ENCODE results near the gene CFAP53. TPM values are rescaled to one million over a fixed set of nuclear protein-coding genes. Genes with fewer than 3 reads are reported as not detected.

The CFAP53 gene
- total and polyA plus RNA-seq, 2 of the 4 experiments (the other 2 are of a cell fraction): under 0.01 to 0.12 TPM

DNA sequence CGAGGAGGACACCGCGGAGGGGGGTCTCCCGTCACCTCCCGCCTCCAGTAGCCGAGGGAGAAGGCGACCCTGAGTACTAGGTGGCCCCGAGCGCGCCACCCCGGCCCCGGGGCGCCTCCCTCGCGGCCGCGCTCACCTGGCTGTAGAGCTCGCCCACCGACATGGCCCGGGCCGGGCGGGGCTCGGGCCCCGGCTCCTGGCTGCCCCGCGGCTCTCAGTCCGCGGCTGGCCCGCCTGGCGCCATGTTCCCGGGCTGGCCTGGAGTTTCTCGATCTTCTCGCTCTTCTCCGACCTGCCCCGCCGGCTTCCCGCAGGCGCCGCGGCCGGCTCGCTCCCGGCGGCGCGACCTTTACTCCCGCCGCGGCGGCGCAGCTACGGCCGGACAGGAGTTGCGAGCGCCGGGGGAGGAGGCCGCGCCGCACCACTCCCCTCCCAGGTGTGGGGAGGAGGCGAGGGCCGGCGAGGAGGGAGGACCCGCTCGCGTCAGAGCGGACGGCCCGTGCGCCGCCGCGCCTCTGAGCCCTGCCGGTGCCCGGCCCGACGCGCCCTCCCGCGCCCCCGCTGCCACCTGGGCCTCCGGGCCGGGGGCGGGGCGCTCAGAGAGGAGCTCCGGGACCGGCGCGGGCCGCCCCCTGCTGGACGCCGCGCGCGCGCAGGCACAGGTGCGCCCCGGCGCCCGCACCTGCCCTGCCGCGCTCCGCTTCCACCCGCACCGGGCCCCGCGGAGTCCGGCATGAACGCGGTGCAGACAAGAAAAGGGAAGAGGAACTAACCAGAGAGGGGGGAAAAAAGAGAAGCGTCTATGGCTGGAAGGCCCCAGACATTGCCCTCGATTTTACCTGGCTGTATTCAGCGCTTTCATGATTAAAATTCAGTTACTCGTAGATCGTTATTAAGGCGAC is 71.4 kb downstream of the CFAP53 start, which contains the start of gene MYO5B:
Gene MYO5B, minus strand, starts transcription at position 517 of the 902 bp plus-strand sequence. Its CDS starts 354 bp downstream, at position 163.
- Histone ChIP-seq H2AK9ac (replicated peaks; ENCODE audit: low read depth, low read length, poor library complexity) (no peak within 1 kb of the TSS), H3K4me2 (ENCODE audit: low read depth, low read length) (no peak within 1 kb of the TSS), H3K23ac (ENCODE audit: low read depth, low read length) (no peak within 1 kb of the TSS), H3K4me1 (ENCODE audit: control insufficient read depth, insufficient read depth, low read length) (no peaks in the 10 kb centered on the region), H3K18ac (ENCODE audit: low read depth, low read length) (no peak within 1 kb of the TSS), H3K14ac (replicated peaks; ENCODE audit: low read depth, low read length) (no peak within 1 kb of the TSS), H2BK120ac (ENCODE audit: low read depth, low read length) (no peak within 1 kb of the TSS), H2AK5ac (ENCODE audit: low read depth, low read length) (no peak within 1 kb of the TSS), H4K20me1 (ENCODE audit: insufficient read depth, low read length) (no peaks in the 10 kb centered on the region), H2BK5ac (ENCODE audit: low read depth, low read length, poor library complexity, severe bottlenecking) (no peak within 1 kb of the TSS), H3K27ac (ENCODE audit: insufficient read depth, low read length) (no peak within 1 kb of the TSS), H3K4ac (ENCODE audit: low read depth, low read length) (no peak within 1 kb of the TSS), H4K91ac (ENCODE audit: insufficient read depth, low read depth, low read length) (no peak within 1 kb of the TSS), H3K27me3 (ENCODE audit: control insufficient read depth, insufficient read depth, low read length) (peaks cover 41% of the 10 kb centered on the region), H3K56ac (ENCODE audit: extremely low read depth, insufficient read depth, low read length) (no peak within 1 kb of the TSS), H3K4me3 (ENCODE audit: insufficient read depth, low read depth, low read length) (no peak within 1 kb of the TSS), H4K8ac (ENCODE audit: low read depth in 2 of 2, low read length in 2 of 2) (no peak within 1 kb of the TSS), H2BK20ac (ENCODE audit: low read depth, low read length) (no peak within 1 kb of the TSS), H4K5ac (ENCODE audit: low read depth, low read length) (no peak within 1 kb of the TSS), H3K9me1 (ENCODE audit: insufficient read depth, low read length) (no peaks in the 10 kb centered on the region), H2BK15ac (ENCODE audit: low read depth, low read length) (no peak within 1 kb of the TSS), H3K79me1 (ENCODE audit: low read depth in 1 of 2, low read length in 2 of 2) (no peaks in the 10 kb centered on the region), H3K9me3 (ENCODE audit: control insufficient read depth, insufficient read depth, low read length) (no peaks in the 10 kb centered on the region; the same call in 1 of the 2 replicates), H3K9ac (ENCODE audit: low read depth, low read length) (no peak within 1 kb of the TSS), H3K36me3 (ENCODE audit: control insufficient read depth, insufficient read depth, low read length) (no peaks in the 10 kb centered on the region), H2AFZ (replicated peaks; ENCODE audit: low read length, poor library complexity) (no peak within 1 kb of the TSS)
- no peak; the same call in 1 of the 2 replicates for ATAC-seq (ENCODE audit: low read depth)
- intact Hi-C loops (cut with micrococcal nuclease): no loop called here
- BruUV-seq (replicated peaks): no TSS peak
- WGBS, 2 experiments (ENCODE audit: extremely low coverage in 2 of 2, insufficient read length in 1 of 2): 7% methylated on average over 21 of the region's 115 CpGs; no CpG with 5 or more reads in 1 of the 2 experiments
- ChIA-PET POLR2A (ENCODE audit: unreplicated experiment) (no interaction called here), CTCF (interaction anchor here (0.6 kb wide), 1 partner anchor 10 kb away, joined by 3 read pairs; no protein-coding TSS in a partner anchor)
- in situ Hi-C loops (cut with MboI; ENCODE audit: low sequenced_read_pairs): loop anchor here (25.0 kb wide), 1 partner anchor 683 kb away; no protein-coding TSS in a partner anchor
- no peak for DNase-seq
- dilution Hi-C loops (cut with HindIII; ENCODE audit: low sequenced_read_pairs, unreplicated experiment): no loop called here
- TF ChIP-seq RCOR1 (IDR thresholded peaks at IDR 0.05; ENCODE audit: insufficient replicate concordance, low read length) (no peak), SMC3 (IDR thresholded peaks at IDR 0.05; ENCODE audit: low read depth, low read length) (no peak), BHLHE40 (IDR thresholded peaks at IDR 0.05; ENCODE audit: low read depth, low read length) (no peak), NFE2L2 (IDR thresholded peaks at IDR 0.05; ENCODE audit: low read depth, low read length) (no peak), RFX5 (IDR thresholded peaks at IDR 0.05; ENCODE audit: low read depth, low read length) (no peak), FOS (IDR thresholded peaks at IDR 0.05; ENCODE audit: low read depth, low read length) (no peak), POLR2A (IDR thresholded peaks at IDR 0.05; ENCODE audit: low read depth, low read length) (no peak), RAD21 (IDR thresholded peaks at IDR 0.05; ENCODE audit: low read length) (no peak), MAFK (IDR thresholded peaks at IDR 0.05; ENCODE audit: low read depth, low read length) (no peak), MAZ (IDR thresholded peaks at IDR 0.05; ENCODE audit: borderline replicate concordance, low read depth, low read length) (no peak), MXI1 (IDR thresholded peaks at IDR 0.05; ENCODE audit: borderline replicate concordance, low read depth, low read length) (no peak)
- TF ChIP-seq, protein P1, sequence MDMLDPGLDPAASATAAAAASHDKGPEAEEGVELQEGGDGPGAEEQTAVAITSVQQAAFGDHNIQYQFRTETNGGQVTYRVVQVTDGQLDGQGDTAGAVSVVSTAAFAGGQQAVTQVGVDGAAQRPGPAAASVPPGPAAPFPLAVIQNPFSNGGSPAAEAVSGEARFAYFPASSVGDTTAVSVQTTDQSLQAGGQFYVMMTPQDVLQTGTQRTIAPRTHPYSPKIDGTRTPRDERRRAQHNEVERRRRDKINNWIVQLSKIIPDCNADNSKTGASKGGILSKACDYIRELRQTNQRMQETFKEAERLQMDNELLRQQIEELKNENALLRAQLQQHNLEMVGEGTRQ (IDR thresholded peaks at IDR 0.05; ENCODE audit: low read depth, low read length): no peak
- TF ChIP-seq, protein P2, sequence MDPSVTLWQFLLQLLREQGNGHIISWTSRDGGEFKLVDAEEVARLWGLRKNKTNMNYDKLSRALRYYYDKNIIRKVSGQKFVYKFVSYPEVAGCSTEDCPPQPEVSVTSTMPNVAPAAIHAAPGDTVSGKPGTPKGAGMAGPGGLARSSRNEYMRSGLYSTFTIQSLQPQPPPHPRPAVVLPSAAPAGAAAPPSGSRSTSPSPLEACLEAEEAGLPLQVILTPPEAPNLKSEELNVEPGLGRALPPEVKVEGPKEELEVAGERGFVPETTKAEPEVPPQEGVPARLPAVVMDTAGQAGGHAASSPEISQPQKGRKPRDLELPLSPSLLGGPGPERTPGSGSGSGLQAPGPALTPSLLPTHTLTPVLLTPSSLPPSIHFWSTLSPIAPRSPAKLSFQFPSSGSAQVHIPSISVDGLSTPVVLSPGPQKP (IDR thresholded peaks at IDR 0.05; ENCODE audit: borderline replicate concordance, low read depth, low read length): no peak
- TF ChIP-seq, protein P3, sequence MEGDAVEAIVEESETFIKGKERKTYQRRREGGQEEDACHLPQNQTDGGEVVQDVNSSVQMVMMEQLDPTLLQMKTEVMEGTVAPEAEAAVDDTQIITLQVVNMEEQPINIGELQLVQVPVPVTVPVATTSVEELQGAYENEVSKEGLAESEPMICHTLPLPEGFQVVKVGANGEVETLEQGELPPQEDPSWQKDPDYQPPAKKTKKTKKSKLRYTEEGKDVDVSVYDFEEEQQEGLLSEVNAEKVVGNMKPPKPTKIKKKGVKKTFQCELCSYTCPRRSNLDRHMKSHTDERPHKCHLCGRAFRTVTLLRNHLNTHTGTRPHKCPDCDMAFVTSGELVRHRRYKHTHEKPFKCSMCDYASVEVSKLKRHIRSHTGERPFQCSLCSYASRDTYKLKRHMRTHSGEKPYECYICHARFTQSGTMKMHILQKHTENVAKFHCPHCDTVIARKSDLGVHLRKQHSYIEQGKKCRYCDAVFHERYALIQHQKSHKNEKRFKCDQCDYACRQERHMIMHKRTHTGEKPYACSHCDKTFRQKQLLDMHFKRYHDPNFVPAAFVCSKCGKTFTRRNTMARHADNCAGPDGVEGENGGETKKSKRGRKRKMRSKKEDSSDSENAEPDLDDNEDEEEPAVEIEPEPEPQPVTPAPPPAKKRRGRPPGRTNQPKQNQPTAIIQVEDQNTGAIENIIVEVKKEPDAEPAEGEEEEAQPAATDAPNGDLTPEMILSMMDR (conservative IDR thresholded peaks at IDR 0.05; ENCODE audit: low read depth, low read length): no peak
